Activated naive CD4-positive, alpha-beta T cell treated with Interleukin-2 at 50 U/mL for 16 hours (primary cell): ENCODE measurements around the gene ARFGEF3.

Experiments used
- DNase-seq: peaks from one replicate; pipeline ENCODE4 v3.0.0-alpha.2; 2020

Gene ARFGEF3

GRCh38 chr6:138218449-138218848, 56.7 kb downstream of the ARFGEF3 start, which contains the start of gene PBOV1:
Gene PBOV1 (minus strand): TSS chr6:138218491. CDS start chr6:138218395, 96 bp downstream.
- DNase-seq, result no peak

GRCh38 chr6:138219398-138219797, 57.7 kb downstream of the ARFGEF3 start:
- DNase-seq, result no peak

GRCh38 chr6:138219901-138220300, 58.2 kb downstream of the ARFGEF3 start:
- DNase-seq, result no peak

GRCh38 chr6:138222901-138223546, 61.3 kb downstream of the ARFGEF3 start:
- no peak for DNase-seq

GRCh38 chr6:138225953-138226352, 64.2 kb downstream of the ARFGEF3 start:
- no peak for DNase-seq

GRCh38 chr6:138226700-138227315, 65.1 kb downstream of the ARFGEF3 start:
- DNase-seq, result no peak

GRCh38 chr6:138227316-138227781, 65.6 kb downstream of the ARFGEF3 start:
- DNase-seq, result no peak

- DNase-seq, result no peak
These were observed 67.3 kb downstream of the ARFGEF3 start for GRCh38 chr6:138229072-138229471.

GRCh38 chr6:138229663-138230179, 68.0 kb downstream of the ARFGEF3 start:
- DNase-seq, result no peak

- DNase-seq, result no peak
These were observed 68.5 kb downstream of the ARFGEF3 start for GRCh38 chr6:138230221-138230620.

GRCh38 chr6:138230759-138231380, 69.1 kb downstream of the ARFGEF3 start:
- no peak for DNase-seq

GRCh38 chr6:138231381-138231886, 69.7 kb downstream of the ARFGEF3 start:
- DNase-seq, result no peak

- DNase-seq, result no peak
These were observed 72.6 kb downstream of the ARFGEF3 start for GRCh38 chr6:138234363-138234762.

- DNase-seq, result no peak
These were observed 73.5 kb downstream of the ARFGEF3 start for GRCh38 chr6:138235205-138235604.

- DNase-seq, result no peak
These were observed 74.0 kb downstream of the ARFGEF3 start for GRCh38 chr6:138235693-138236092.

- DNase-seq, result no peak
These were observed 75.7 kb downstream of the ARFGEF3 start for GRCh38 chr6:138237463-138237862.

- DNase-seq, result no peak
These were observed 76.6 kb downstream of the ARFGEF3 start for GRCh38 chr6:138238368-138238767.

- DNase-seq, result no peak
These were observed 78.0 kb downstream of the ARFGEF3 start for GRCh38 chr6:138239774-138240173.

- no peak for DNase-seq
These were observed 78.9 kb downstream of the ARFGEF3 start for GRCh38 chr6:138240476-138241245.

- DNase-seq, result no peak
These were observed 79.6 kb downstream of the ARFGEF3 start for GRCh38 chr6:138241381-138241780.

- no peak for DNase-seq
These were observed 80.2 kb downstream of the ARFGEF3 start for GRCh38 chr6:138241934-138242333.

GRCh38 chr6:138242987-138243592, 81.4 kb downstream of the ARFGEF3 start:
- no peak for DNase-seq
